ENCODE measurements around the gene FCGBP.

The FCGBP gene

DNA sequence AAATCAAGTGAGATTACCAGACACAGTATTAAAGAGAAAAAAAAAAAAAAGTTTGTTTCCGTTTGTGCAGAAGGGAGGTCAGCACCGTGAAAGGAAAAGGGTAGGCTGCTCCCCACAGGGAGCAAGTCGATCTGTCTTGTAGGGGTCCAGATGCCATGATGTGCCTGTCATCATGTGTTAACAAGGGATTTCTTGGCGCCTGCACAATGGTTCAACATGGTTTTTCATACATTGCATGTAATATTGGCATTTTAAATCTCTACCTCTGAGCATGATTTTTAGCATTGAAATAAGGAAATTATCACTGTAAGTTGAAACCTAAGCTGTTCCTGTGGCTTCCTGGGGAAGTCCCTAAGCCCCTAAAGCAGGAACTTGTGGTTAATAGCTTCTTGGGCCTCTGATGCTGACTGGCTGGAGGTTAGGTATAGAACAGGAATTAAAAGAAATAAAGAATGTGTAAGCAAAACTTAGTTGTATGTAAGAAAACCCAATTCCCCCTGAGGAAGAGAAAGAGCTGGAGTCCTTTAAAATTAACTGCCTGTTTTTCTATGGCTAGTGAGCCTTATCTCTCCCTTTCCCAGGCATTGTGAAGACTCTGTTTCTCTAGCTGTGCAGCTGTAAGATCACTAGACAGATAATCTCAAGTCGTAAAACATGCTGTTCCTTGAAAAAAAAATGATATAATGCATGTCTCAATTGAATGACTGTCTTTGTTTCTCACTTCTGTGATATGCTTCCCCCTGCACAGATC is 7.4 kb upstream of the FCGBP start:
- peak overlapping the region; percentile 58 for H3K4me2 ChIP-seq (ENCODE audit: low read depth, low read length, poor library complexity, severe bottlenecking)
- H3K9me2 ChIP-seq (replicated peaks; ENCODE audit: insufficient read depth, low read length): no peaks in the 10 kb centered on the region
- H2AFZ ChIP-seq (ENCODE audit: low read depth, low read length, severe bottlenecking): no peak overlapping the region
- H3K36me3 ChIP-seq (ENCODE audit: low read length): peaks cover 10% of the 10 kb centered on the region
- H3K27ac ChIP-seq (ENCODE audit: low read depth, low read length): peak overlapping the region; percentile 100
- H3K27me3 ChIP-seq (ENCODE audit: low read length): no peaks in the 10 kb centered on the region
- peak overlapping the region; percentile 63 for H3K9ac ChIP-seq (ENCODE audit: low read length)
- TF ChIP-seq, protein P1, sequence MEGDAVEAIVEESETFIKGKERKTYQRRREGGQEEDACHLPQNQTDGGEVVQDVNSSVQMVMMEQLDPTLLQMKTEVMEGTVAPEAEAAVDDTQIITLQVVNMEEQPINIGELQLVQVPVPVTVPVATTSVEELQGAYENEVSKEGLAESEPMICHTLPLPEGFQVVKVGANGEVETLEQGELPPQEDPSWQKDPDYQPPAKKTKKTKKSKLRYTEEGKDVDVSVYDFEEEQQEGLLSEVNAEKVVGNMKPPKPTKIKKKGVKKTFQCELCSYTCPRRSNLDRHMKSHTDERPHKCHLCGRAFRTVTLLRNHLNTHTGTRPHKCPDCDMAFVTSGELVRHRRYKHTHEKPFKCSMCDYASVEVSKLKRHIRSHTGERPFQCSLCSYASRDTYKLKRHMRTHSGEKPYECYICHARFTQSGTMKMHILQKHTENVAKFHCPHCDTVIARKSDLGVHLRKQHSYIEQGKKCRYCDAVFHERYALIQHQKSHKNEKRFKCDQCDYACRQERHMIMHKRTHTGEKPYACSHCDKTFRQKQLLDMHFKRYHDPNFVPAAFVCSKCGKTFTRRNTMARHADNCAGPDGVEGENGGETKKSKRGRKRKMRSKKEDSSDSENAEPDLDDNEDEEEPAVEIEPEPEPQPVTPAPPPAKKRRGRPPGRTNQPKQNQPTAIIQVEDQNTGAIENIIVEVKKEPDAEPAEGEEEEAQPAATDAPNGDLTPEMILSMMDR (IDR thresholded peaks at IDR 0.05; ENCODE audit: insufficient read depth, low read length, poor library complexity, severe bottlenecking): no peak
- TF ChIP-seq EZH2phosphoT487 (conservative IDR thresholded peaks at IDR 0.05; ENCODE audit: low read length): no peak
- H4K20me1 ChIP-seq (ENCODE audit: low read depth, low read length): no peaks in the 10 kb centered on the region
- peak overlapping the region; percentile 45 for H3K4me3 ChIP-seq (ENCODE audit: insufficient read depth, low read length, poor library complexity, severe bottlenecking)
- no peaks in the 10 kb centered on the region for H3K9me3 ChIP-seq (ENCODE audit: insufficient read depth, low read length)
- H3F3A ChIP-seq (ENCODE audit: insufficient read depth): peaks cover 55% of the 10 kb centered on the region
- H3K79me2 ChIP-seq (ENCODE audit: insufficient read depth, low read length): no peaks in the 10 kb centered on the region

DNA sequence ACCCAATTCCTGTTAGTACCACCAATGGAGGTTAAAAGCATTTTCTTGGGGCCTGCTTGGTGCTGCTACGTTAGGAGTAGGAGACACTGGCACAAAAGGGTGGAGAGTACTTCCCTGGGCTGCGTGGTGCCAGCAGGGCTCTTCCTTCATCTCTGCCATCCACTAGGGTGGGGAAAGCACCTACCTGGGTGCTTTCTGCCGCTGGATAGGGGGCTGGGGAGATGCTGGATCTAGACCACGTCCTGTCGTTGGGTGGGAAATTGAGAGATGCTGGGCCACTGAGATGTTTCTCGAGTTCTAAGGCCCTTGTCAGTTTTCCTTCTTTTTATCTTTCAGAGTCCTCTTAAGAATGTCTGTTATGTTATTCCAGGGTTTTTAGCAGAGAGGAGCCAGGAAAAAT is 6.7 kb upstream of the FCGBP start:
- no peaks in the 10 kb centered on the region for H3K9me2 ChIP-seq (replicated peaks; ENCODE audit: insufficient read depth, low read length)
- no peaks in the 10 kb centered on the region for H3K27me3 ChIP-seq (ENCODE audit: low read length)
- no peaks in the 10 kb centered on the region for H3K9me3 ChIP-seq (ENCODE audit: insufficient read depth, low read length)
- peak overlapping the region; percentile 63 for H3K9ac ChIP-seq (ENCODE audit: low read length)
- H3K4me2 ChIP-seq (ENCODE audit: low read depth, low read length, poor library complexity, severe bottlenecking): peak overlapping the region; percentile 58
- H4K20me1 ChIP-seq (ENCODE audit: low read depth, low read length): no peaks in the 10 kb centered on the region
- H3K27ac ChIP-seq (ENCODE audit: low read depth, low read length): peak overlapping the region; percentile 100
- H3K4me3 ChIP-seq (ENCODE audit: insufficient read depth, low read length, poor library complexity, severe bottlenecking): peak overlapping the region; percentile 31
- no peak for TF ChIP-seq EZH2phosphoT487 (conservative IDR thresholded peaks at IDR 0.05; ENCODE audit: low read length)
- TF ChIP-seq, protein P1 (IDR thresholded peaks at IDR 0.05; ENCODE audit: insufficient read depth, low read length, poor library complexity, severe bottlenecking): no peak
- peaks cover 10% of the 10 kb centered on the region for H3K36me3 ChIP-seq (ENCODE audit: low read length)
- peaks cover 55% of the 10 kb centered on the region for H3F3A ChIP-seq (ENCODE audit: insufficient read depth)
- peak overlapping the region; percentile 3 for H2AFZ ChIP-seq (ENCODE audit: low read depth, low read length, severe bottlenecking)
- no peaks in the 10 kb centered on the region for H3K79me2 ChIP-seq (ENCODE audit: insufficient read depth, low read length)

DNA sequence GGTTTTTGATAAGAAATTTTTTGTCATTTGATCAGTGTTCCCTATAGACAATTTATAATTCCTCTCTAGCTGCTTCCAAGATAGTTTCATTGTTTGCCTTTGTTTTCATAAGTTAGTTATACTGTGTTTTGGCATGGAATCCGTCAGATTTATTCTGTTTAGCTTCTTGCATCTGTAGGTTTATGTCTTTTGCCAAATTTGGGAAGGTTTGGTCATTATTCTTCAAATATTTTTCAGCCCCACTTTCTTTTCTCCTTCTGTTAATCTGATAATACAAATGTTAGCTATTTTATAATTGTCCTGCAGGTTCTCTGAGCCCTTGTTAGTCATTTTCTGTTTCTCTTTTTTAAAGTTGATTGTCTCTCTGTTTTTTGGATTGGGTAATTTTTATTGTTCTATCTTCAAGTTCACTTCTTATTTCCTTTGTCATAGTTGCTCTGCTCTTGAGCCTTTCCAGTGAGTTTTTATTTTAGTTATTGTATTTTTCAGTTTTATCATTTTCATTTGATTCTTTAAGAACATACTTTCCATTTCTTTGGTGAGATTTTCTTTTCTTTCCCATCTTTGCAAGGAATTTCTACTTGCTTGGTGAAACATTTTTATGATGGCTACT is 5.9 kb upstream of the FCGBP start:
- peak overlapping the region; percentile 31 for H3K4me3 ChIP-seq (ENCODE audit: insufficient read depth, low read length, poor library complexity, severe bottlenecking)
- peak overlapping the region; percentile 58 for H3K4me2 ChIP-seq (ENCODE audit: low read depth, low read length, poor library complexity, severe bottlenecking)
- no peaks in the 10 kb centered on the region for H3K27me3 ChIP-seq (ENCODE audit: low read length)
- H3K36me3 ChIP-seq (ENCODE audit: low read length): peaks cover 10% of the 10 kb centered on the region
- peaks cover 55% of the 10 kb centered on the region for H3F3A ChIP-seq (ENCODE audit: insufficient read depth)
- H3K9me3 ChIP-seq (ENCODE audit: insufficient read depth, low read length): no peaks in the 10 kb centered on the region
- H4K20me1 ChIP-seq (ENCODE audit: low read depth, low read length): no peaks in the 10 kb centered on the region
- peak overlapping the region; percentile 63 for H3K9ac ChIP-seq (ENCODE audit: low read length)
- no peaks in the 10 kb centered on the region for H3K79me2 ChIP-seq (ENCODE audit: insufficient read depth, low read length)
- no peaks in the 10 kb centered on the region for H3K9me2 ChIP-seq (replicated peaks; ENCODE audit: insufficient read depth, low read length)
- TF ChIP-seq EZH2phosphoT487 (conservative IDR thresholded peaks at IDR 0.05; ENCODE audit: low read length): no peak
- TF ChIP-seq, protein P1 (IDR thresholded peaks at IDR 0.05; ENCODE audit: insufficient read depth, low read length, poor library complexity, severe bottlenecking): no peak
- no peak overlapping the region for H2AFZ ChIP-seq (ENCODE audit: low read depth, low read length, severe bottlenecking)
- H3K27ac ChIP-seq (ENCODE audit: low read depth, low read length): peak overlapping the region; percentile 100

Data from SU-DHL-6 (cell line).